Measurements from ENCODE around the gene ALAS1. TPM values are rescaled to one million over a fixed set of nuclear protein-coding genes. Genes with fewer than 3 reads are reported as not detected.
A peak's percentile ranks its signal among the peaks of the same experiment; 100 is the strongest.

ALAS1 gene
- total and polyA plus RNA-seq, 2 of the 13 experiments (the other 11 are each of a cell fraction or from before 2014, with no cell fraction given): 36.0 to 43.2 TPM

DNA sequence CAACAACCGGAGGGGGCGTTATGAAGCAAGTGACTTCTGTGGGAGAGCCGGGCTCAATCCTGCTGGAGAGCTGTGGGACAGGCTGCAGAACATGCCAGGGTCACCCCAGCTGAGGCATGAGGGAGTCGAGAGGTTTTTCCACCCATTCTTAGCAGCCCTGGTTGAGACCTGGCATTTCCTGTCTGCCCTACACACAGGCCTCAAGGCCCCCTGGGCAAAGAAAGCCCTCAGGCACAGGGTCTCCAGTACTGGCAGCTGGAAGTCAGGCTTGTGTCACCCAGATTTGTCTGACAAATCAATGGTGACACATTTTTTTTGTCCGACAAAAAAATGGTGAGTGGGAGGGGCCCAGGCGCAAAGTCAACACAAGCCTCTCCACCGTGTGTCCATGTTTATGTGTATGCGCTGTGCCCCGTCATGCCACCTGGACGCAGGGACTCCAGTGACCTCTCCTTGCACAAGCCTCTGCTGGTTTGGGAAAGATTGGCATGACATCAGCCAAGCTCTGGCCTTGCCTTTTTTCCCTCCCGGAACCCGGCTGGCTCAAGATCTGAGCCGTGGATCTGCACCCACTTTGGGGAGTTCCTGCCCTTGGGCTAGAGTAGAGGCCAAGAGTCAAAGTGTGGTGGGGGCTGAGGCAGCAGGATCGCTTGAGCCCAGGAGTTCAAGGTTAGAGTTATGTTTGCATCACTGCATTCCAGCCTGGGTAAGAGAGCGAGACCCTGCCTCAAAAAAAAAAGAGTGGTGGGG lies 20.8 kb upstream of the ALAS1 start (continued):
- TF ChIP-seq, protein P1, sequence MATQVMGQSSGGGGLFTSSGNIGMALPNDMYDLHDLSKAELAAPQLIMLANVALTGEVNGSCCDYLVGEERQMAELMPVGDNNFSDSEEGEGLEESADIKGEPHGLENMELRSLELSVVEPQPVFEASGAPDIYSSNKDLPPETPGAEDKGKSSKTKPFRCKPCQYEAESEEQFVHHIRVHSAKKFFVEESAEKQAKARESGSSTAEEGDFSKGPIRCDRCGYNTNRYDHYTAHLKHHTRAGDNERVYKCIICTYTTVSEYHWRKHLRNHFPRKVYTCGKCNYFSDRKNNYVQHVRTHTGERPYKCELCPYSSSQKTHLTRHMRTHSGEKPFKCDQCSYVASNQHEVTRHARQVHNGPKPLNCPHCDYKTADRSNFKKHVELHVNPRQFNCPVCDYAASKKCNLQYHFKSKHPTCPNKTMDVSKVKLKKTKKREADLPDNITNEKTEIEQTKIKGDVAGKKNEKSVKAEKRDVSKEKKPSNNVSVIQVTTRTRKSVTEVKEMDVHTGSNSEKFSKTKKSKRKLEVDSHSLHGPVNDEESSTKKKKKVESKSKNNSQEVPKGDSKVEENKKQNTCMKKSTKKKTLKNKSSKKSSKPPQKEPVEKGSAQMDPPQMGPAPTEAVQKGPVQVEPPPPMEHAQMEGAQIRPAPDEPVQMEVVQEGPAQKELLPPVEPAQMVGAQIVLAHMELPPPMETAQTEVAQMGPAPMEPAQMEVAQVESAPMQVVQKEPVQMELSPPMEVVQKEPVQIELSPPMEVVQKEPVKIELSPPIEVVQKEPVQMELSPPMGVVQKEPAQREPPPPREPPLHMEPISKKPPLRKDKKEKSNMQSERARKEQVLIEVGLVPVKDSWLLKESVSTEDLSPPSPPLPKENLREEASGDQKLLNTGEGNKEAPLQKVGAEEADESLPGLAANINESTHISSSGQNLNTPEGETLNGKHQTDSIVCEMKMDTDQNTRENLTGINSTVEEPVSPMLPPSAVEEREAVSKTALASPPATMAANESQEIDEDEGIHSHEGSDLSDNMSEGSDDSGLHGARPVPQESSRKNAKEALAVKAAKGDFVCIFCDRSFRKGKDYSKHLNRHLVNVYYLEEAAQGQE (IDR thresholded peaks at IDR 0.05; ENCODE audit: borderline replicate concordance in 1 of 2, low read depth in 1 of 2, low read length in 2 of 2): 0 out of 4 replicates have a peak, but pooled peaks of 1 of the 2 experiments have one; percentile 24
- TF ChIP-seq ZNF614 (CRISPR knock-in tag; IDR thresholded peaks at IDR 0.05; ENCODE audit: borderline replicate concordance): no peak
- TF ChIP-seq, protein P2, sequence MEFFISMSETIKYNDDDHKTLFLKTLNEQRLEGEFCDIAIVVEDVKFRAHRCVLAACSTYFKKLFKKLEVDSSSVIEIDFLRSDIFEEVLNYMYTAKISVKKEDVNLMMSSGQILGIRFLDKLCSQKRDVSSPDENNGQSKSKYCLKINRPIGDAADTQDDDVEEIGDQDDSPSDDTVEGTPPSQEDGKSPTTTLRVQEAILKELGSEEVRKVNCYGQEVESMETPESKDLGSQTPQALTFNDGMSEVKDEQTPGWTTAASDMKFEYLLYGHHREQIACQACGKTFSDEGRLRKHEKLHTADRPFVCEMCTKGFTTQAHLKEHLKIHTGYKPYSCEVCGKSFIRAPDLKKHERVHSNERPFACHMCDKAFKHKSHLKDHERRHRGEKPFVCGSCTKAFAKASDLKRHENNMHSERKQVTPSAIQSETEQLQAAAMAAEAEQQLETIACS (CRISPR knock-in tag; IDR thresholded peaks at IDR 0.05): no peak
- TF ChIP-seq, protein P3, sequence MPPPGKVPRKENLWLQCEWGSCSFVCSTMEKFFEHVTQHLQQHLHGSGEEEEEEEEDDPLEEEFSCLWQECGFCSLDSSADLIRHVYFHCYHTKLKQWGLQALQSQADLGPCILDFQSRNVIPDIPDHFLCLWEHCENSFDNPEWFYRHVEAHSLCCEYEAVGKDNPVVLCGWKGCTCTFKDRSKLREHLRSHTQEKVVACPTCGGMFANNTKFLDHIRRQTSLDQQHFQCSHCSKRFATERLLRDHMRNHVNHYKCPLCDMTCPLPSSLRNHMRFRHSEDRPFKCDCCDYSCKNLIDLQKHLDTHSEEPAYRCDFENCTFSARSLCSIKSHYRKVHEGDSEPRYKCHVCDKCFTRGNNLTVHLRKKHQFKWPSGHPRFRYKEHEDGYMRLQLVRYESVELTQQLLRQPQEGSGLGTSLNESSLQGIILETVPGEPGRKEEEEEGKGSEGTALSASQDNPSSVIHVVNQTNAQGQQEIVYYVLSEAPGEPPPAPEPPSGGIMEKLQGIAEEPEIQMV (CRISPR knock-in tag; IDR thresholded peaks at IDR 0.05; ENCODE audit: low read depth): peak; percentile 53; the same call in 1 of the 2 replicates
- TF ChIP-seq, protein P4, sequence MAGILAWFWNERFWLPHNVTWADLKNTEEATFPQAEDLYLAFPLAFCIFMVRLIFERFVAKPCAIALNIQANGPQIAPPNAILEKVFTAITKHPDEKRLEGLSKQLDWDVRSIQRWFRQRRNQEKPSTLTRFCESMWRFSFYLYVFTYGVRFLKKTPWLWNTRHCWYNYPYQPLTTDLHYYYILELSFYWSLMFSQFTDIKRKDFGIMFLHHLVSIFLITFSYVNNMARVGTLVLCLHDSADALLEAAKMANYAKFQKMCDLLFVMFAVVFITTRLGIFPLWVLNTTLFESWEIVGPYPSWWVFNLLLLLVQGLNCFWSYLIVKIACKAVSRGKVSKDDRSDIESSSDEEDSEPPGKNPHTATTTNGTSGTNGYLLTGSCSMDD (CRISPR knock-in tag; IDR thresholded peaks at IDR 0.05): no peak
- TF ChIP-seq, protein P5, sequence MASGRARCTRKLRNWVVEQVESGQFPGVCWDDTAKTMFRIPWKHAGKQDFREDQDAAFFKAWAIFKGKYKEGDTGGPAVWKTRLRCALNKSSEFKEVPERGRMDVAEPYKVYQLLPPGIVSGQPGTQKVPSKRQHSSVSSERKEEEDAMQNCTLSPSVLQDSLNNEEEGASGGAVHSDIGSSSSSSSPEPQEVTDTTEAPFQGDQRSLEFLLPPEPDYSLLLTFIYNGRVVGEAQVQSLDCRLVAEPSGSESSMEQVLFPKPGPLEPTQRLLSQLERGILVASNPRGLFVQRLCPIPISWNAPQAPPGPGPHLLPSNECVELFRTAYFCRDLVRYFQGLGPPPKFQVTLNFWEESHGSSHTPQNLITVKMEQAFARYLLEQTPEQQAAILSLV (CRISPR knock-in tag; IDR thresholded peaks at IDR 0.05; ENCODE audit: borderline replicate concordance): no peak
- TF ChIP-seq ZSCAN9 (CRISPR knock-in tag; IDR thresholded peaks at IDR 0.05; ENCODE audit: borderline replicate concordance): peak; percentile 24; the same call in 1 of the 2 replicates
- TF ChIP-seq ZNF850 (CRISPR knock-in tag; conservative IDR thresholded peaks at IDR 0.05): no peak
- peak in 1 of 2 experiments; percentile 49; a peak in 1 of 4 replicates for TF ChIP-seq KLF16 (CRISPR knock-in tag; IDR thresholded peaks at IDR 0.05)
- TF ChIP-seq, protein P6, sequence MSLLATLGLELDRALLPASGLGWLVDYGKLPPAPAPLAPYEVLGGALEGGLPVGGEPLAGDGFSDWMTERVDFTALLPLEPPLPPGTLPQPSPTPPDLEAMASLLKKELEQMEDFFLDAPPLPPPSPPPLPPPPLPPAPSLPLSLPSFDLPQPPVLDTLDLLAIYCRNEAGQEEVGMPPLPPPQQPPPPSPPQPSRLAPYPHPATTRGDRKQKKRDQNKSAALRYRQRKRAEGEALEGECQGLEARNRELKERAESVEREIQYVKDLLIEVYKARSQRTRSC (CRISPR knock-in tag; IDR thresholded peaks at IDR 0.05; ENCODE audit: low read depth): no peak
- no peak; the same call in 1 of the 2 replicates for TF ChIP-seq RFXAP (CRISPR knock-in tag; IDR thresholded peaks at IDR 0.05; ENCODE audit: borderline replicate concordance)
- TF ChIP-seq, protein P7, sequence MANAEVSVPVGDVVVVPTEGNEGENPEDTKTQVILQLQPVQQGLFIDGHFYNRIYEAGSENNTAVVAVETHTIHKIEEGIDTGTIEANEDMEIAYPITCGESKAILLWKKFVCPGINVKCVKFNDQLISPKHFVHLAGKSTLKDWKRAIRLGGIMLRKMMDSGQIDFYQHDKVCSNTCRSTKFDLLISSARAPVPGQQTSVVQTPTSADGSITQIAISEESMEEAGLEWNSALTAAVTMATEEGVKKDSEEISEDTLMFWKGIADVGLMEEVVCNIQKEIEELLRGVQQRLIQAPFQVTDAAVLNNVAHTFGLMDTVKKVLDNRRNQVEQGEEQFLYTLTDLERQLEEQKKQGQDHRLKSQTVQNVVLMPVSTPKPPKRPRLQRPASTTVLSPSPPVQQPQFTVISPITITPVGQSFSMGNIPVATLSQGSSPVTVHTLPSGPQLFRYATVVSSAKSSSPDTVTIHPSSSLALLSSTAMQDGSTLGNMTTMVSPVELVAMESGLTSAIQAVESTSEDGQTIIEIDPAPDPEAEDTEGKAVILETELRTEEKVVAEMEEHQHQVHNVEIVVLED (CRISPR knock-in tag; IDR thresholded peaks at IDR 0.05; ENCODE audit: borderline replicate concordance): no peak; the same call in 1 of the 2 replicates
- TF ChIP-seq ZNF207 (IDR thresholded peaks at IDR 0.05; ENCODE audit: borderline replicate concordance): no peak

Data from HepG2 (cell line).